Panc1 (cell line): Measurements from ENCODE around the gene GAB4.
"Not testable (repeated sequence)": the region's sequence is repeated elsewhere in the genome, so short reads cannot be mapped to it uniquely, and the experiment has no call there.

Experiments
- POLR2AphosphoS5 ChIP-seq: IDR thresholded peaks from 2 replicates; pipeline ENCODE4 v1.6.1; 2012; ENCODE audit warnings: mild to moderate bottlenecking, low read depth, low read length, moderate library complexity
- SIN3A ChIP-seq: IDR thresholded peaks from 2 replicates; pipeline ENCODE4 v1.6.1; 2012; ENCODE audit warnings: low read depth, mild to moderate bottlenecking, low read length, moderate library complexity, borderline replicate concordance; ENCODE audit not compliant: insufficient read depth

DNA sequence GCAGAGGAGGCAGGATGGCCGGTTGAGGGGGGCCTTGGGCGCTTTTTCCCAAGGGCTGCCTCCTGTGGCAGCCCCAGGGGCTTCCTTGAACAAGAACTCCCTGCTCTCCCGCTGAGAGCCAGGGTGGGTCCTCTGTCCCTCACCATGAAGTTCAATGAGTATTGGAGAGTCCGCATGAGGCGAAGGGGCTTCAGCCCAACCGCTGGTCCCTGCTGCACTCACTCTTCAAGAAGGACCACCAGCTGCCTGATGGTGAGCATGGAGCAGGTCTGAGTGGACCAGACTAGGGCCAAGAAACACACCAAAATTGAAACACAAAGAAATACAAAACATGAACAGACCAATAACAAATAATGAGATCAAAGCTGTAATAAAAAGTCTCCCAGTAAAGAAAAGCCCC, 7.5 kb upstream of the GAB4 start:
- not testable (repeated sequence) for TF ChIP-seq POLR2AphosphoS5, SIN3A
